PFSK-1 (cell line): ENCODE results near the gene PRDX5.

Experiments used
- POLR2AphosphoS5 ChIP-seq: IDR thresholded peaks from 2 replicates; pipeline ENCODE4 v1.6.1; 2012; ENCODE audit warnings: low read depth, mild to moderate bottlenecking, control low read depth, low read length, moderate library complexity
- TAF1 ChIP-seq: IDR thresholded peaks from 2 replicates; pipeline ENCODE4 v1.6.1; 2012; ENCODE audit warnings: low read length, control low read depth, borderline replicate concordance; ENCODE audit not compliant: insufficient read depth
- TF ChIP-seq, protein P1 (sequence below), 2 experiments: IDR thresholded peaks; 2 replicates each; pipeline versions ENCODE4 v1.6.1 to v1.8.0; 2011 to 2012; ENCODE audit warnings: low read depth in 2 of 2, low read length in 2 of 2, control low read depth in 1 of 2, inconsistent platforms in 1 of 2, mild to moderate bottlenecking in 1 of 2, moderate library complexity in 1 of 2; ENCODE audit not compliant: insufficient read depth in 1 of 2

GRCh38 chr11:64275031-64275800 lies 42.7 kb upstream of the PRDX5 start:
- no peak for TF ChIP-seq TAF1
- TF ChIP-seq, protein P1, sequence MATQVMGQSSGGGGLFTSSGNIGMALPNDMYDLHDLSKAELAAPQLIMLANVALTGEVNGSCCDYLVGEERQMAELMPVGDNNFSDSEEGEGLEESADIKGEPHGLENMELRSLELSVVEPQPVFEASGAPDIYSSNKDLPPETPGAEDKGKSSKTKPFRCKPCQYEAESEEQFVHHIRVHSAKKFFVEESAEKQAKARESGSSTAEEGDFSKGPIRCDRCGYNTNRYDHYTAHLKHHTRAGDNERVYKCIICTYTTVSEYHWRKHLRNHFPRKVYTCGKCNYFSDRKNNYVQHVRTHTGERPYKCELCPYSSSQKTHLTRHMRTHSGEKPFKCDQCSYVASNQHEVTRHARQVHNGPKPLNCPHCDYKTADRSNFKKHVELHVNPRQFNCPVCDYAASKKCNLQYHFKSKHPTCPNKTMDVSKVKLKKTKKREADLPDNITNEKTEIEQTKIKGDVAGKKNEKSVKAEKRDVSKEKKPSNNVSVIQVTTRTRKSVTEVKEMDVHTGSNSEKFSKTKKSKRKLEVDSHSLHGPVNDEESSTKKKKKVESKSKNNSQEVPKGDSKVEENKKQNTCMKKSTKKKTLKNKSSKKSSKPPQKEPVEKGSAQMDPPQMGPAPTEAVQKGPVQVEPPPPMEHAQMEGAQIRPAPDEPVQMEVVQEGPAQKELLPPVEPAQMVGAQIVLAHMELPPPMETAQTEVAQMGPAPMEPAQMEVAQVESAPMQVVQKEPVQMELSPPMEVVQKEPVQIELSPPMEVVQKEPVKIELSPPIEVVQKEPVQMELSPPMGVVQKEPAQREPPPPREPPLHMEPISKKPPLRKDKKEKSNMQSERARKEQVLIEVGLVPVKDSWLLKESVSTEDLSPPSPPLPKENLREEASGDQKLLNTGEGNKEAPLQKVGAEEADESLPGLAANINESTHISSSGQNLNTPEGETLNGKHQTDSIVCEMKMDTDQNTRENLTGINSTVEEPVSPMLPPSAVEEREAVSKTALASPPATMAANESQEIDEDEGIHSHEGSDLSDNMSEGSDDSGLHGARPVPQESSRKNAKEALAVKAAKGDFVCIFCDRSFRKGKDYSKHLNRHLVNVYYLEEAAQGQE (IDR thresholded peaks at IDR 0.05; ENCODE audit: insufficient read depth in 1 of 2, low read depth in 2 of 2, low read length in 2 of 2), result no peak
- no peak for TF ChIP-seq POLR2AphosphoS5
